ENCODE results near the gene ELAVL3.

DNA sequence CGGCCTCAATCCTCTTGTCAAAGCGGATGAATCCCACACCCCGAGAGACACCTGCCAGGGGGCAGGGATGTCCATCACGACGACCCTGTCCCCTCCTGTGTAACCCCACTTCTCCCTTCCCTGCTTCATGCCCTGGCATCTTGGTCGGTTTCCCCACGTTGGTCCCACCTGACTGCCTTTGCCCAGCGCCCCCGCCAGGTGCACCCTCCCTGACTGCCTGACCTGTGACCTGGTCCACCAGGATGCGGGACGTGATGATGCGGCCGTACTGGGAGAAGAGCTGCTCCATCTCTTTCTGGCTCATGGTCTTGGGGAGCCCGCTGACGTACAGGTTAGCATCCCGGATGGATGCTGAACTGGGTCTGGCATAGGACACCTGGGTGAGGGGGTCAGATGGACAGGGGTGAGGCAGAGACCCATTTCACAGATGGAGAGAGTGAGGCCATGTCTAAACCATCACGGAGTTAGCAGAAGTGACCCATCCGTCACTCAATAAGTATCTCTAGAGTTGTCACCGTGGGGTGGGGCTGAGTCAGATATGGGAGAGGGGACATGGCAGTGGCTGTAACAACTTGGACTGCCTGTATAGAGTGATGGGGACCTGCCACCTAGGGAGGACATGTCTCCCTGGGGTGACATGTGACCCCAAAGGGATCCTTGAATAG lies 22.5 kb downstream of the ELAVL3 start:
- TF ChIP-seq POLR2A (IDR thresholded peaks at IDR 0.05; ENCODE audit: control extremely low read depth in 1 of 2, low read depth in 2 of 2, low read length in 2 of 2) (no peak), SP1 (IDR thresholded peaks at IDR 0.05; ENCODE audit: low read depth, low read length) (no peak), TEAD4 (IDR thresholded peaks at IDR 0.05; ENCODE audit: low read depth, low read length) (no peak), RAD21 (IDR thresholded peaks at IDR 0.05 in 1 of 2, conservative IDR thresholded peaks at IDR 0.05 in 1 of 2; ENCODE audit: low read depth in 2 of 2, low read length in 2 of 2) (no peak)
- TF ChIP-seq, protein P1, sequence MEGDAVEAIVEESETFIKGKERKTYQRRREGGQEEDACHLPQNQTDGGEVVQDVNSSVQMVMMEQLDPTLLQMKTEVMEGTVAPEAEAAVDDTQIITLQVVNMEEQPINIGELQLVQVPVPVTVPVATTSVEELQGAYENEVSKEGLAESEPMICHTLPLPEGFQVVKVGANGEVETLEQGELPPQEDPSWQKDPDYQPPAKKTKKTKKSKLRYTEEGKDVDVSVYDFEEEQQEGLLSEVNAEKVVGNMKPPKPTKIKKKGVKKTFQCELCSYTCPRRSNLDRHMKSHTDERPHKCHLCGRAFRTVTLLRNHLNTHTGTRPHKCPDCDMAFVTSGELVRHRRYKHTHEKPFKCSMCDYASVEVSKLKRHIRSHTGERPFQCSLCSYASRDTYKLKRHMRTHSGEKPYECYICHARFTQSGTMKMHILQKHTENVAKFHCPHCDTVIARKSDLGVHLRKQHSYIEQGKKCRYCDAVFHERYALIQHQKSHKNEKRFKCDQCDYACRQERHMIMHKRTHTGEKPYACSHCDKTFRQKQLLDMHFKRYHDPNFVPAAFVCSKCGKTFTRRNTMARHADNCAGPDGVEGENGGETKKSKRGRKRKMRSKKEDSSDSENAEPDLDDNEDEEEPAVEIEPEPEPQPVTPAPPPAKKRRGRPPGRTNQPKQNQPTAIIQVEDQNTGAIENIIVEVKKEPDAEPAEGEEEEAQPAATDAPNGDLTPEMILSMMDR (IDR thresholded peaks at IDR 0.05; ENCODE audit: control extremely low read depth in 1 of 3, insufficient read depth in 1 of 3, low read depth in 1 of 3, low read length in 3 of 3), result no peak
